Adrenal gland (tissue), 12 donors: ENCODE results near the gene U2AF1L4. TPM values are rescaled to one million over a fixed set of nuclear protein-coding genes. Genes with fewer than 3 reads are reported as not detected.
A peak's percentile ranks its signal among the peaks of the same experiment; 100 is the strongest.

Experiments
- DNase-seq, 7 donors: peaks; one replicate each; pipeline ENCODE4 v3.0.0-alpha.2; 2019 to 2020
- H3K27ac ChIP-seq, 5 donors: fragments of 200-600 bp; sonication (generic) in 4 of 5; 1 replicate in 3 of 5; 2 replicates in 2 of 5; pipeline versions ENCODE4 v1.5.1 to v1.8.0; 2016 to 2020; ENCODE audit warnings: mild to moderate bottlenecking in 1 of 5
- H3K27me3 ChIP-seq: fragments of 200-600 bp; 2 replicates; pipeline ENCODE4 v1.8.0; 2021
- H3K36me3 ChIP-seq, 2 donors: fragments of 200-600 bp; replicated peaks in 1 of 2; 1 replicate in 1 of 2; 2 replicates in 1 of 2; pipeline versions ENCODE4 v1.5.1 to v1.8.0; 2018 to 2022
- H3K4me1 ChIP-seq, 2 donors: fragments of 200-600 bp; replicated peaks in 1 of 2; 1 replicate in 1 of 2; 2 replicates in 1 of 2; pipeline versions ENCODE4 v1.5.1 to v1.8.0; 2018 to 2021
- H3K4me3 ChIP-seq, 4 donors: fragments of 200-600 bp; sonication (generic) in 3 of 4; one replicate each; pipeline ENCODE4 v1.5.1; 2016 to 2018
- H3K9me3 ChIP-seq, 3 donors: fragments of 200-600 bp; sonication (generic) in 1 of 3; replicated peaks in 1 of 3; 1 replicate in 2 of 3; 2 replicates in 1 of 3; pipeline versions ENCODE4 v1.5.1 to v1.8.0; 2016 to 2021
- POLR2A ChIP-seq, 2 donors: fragments of 450-650 bp; IDR thresholded peaks; one replicate each; pipeline ENCODE4 v1.6.1; 2017; ENCODE audit warnings: antibody characterized with exemption in 2 of 2, mild to moderate bottlenecking in 2 of 2, moderate library complexity in 1 of 2
- WGBS, 4 donors: extraction: QIAGEN DNeasy Blood & Tissue Kit in 2 of 4; methylation state at CpG; one replicate each; pipeline versions ENCODE4 v1.1.5 to v1.1.7; 2013 to 2017; 5-methylcytosine and 5-hydroxymethylcytosine counted together
- intact Hi-C, 2 donors: fragments of 100-400 bp; cut with DNase I; formaldehyde crosslinking; loops; one replicate each; pipeline versions ENCODE4 v1.14.1 to v1.15.0; 2022 to 2023
- polyA plus RNA-seq, 3 donors: library from polyadenylated mRNA; stranded (reverse); fragments of 200-250 nt in 2 of 3; fragments of 350-450 nt in 1 of 3; fragmentation: Illumina TruSeq in 1 of 3; extraction: RNeasy Lipid Tissue Mini Kit (QIAGEN cat#74804) in 1 of 3; gene quantifications; one replicate each; pipeline ENCODE4 v1.2.3, GENCODE V29; 2013 to 2014
- total RNA-seq, 9 donors: library from RNA; depleted of rRNA in 4 of 9; stranded (reverse); fragments of >200 nt in 4 of 9; fragments of 120-200 nt in 1 of 9; fragmentation: NEBNext Ultra II Directional in 1 of 9; extraction: Animal tissue kit (Norgen Biotek cat#: 25700) in 1 of 9; gene quantifications; one replicate each; pipeline versions ENCODE4 v1.1.0 to v1.2.4, GENCODE V29; 2013 to 2023
- TF ChIP-seq, protein P1 (sequence below), 6 experiments: fragments of 450-650 bp in 4 of 6; fragments of 200-600 bp in 2 of 6; sonication (generic) in 1 of 6; IDR thresholded peaks; 1 replicate in 5 of 6; 2 replicates in 1 of 6; pipeline versions ENCODE4 v1.5.1 to v1.8.0; 2016 to 2021; ENCODE audit warnings: antibody characterized with exemption in 6 of 6, mild to moderate bottlenecking in 2 of 6, moderate library complexity in 1 of 6
- donor health status: healthy with polysubstance abuse.
- donor health status: Bipolar disorder and iron deficiency.
- donor health status: DM: yes; HTN: yes; CAD: no.
- donor health status: DM: no; HTN: no; CAD: no.
- donor health status: DM: no; HTN: no; CAD: no.
- donor health status: DM: yes; HTN: yes; CAD: no.

U2AF1L4 gene
- total and polyA plus RNA-seq, 12 donors: 14.8 to 255 (median 32.8) TPM

DNA sequence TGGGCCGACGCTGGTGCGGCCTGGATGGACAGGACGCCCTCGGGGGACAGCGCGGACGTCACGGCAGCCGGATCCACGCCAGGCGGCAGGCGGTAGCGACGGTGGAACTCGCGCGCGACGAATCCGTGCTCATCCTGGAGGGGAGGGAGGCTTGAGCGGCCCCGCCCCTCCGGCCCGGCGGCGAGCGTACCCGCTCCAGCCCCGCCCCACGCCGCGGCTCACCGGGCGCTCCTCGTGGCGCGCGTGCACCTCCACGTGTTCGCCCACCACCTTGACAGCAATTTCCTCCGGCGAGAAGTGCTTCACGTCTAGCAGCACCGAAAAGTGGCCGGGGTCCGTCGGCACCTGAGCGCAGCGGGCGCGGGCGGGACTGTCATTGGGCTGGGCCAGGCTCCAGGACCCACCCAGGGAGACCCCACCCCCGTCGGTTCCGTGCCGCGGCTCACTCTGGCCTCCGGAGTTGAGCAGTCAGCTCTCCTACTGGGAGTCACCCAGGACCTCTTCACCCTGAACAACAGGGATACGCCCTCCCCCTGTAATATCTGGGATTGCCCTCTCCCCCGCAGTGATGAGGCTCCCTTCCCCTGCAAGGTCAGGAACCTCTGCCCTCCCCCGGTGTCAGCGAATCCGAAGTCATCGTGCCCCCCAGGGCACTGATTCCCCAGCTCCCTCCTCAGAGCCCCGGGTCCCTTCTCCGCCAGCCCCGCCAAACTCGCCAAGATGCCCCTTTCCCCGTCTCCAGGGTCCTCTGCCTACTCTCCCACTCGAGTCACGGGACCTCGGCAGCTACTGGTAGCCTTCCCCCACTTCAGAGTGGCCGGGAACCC lies 10.5 kb upstream of the U2AF1L4 start:
- H3K27me3 ChIP-seq: no peaks in the 10 kb centered on the region
- WGBS, 4 donors: 7 to 19% (median 14%) methylated on average over 17 to 74 of the region's 74 CpGs
- peaks cover 0 to 24% of the 10 kb centered on the region in 2 donors for H3K36me3 ChIP-seq
- intact Hi-C loops: no loop called here
- H3K27ac ChIP-seq: peak overlapping the region; percentile 91 to 97 (median 96)
- peaks cover 30 to 33% of the 10 kb centered on the region in 2 donors for H3K4me1 ChIP-seq
- DNase-seq: peak; percentile 89 to 94 (median 91)
- H3K4me3 ChIP-seq: peak overlapping the region in 2 of 4 donors; percentile 23 to 79
- TF ChIP-seq POLR2A (IDR thresholded peaks at IDR 0.05): peak in 1 of 2 donors; percentile 64
- TF ChIP-seq, protein P1, sequence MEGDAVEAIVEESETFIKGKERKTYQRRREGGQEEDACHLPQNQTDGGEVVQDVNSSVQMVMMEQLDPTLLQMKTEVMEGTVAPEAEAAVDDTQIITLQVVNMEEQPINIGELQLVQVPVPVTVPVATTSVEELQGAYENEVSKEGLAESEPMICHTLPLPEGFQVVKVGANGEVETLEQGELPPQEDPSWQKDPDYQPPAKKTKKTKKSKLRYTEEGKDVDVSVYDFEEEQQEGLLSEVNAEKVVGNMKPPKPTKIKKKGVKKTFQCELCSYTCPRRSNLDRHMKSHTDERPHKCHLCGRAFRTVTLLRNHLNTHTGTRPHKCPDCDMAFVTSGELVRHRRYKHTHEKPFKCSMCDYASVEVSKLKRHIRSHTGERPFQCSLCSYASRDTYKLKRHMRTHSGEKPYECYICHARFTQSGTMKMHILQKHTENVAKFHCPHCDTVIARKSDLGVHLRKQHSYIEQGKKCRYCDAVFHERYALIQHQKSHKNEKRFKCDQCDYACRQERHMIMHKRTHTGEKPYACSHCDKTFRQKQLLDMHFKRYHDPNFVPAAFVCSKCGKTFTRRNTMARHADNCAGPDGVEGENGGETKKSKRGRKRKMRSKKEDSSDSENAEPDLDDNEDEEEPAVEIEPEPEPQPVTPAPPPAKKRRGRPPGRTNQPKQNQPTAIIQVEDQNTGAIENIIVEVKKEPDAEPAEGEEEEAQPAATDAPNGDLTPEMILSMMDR (IDR thresholded peaks at IDR 0.05): no peak
- H3K9me3 ChIP-seq: no peaks in the 10 kb centered on the region

DNA sequence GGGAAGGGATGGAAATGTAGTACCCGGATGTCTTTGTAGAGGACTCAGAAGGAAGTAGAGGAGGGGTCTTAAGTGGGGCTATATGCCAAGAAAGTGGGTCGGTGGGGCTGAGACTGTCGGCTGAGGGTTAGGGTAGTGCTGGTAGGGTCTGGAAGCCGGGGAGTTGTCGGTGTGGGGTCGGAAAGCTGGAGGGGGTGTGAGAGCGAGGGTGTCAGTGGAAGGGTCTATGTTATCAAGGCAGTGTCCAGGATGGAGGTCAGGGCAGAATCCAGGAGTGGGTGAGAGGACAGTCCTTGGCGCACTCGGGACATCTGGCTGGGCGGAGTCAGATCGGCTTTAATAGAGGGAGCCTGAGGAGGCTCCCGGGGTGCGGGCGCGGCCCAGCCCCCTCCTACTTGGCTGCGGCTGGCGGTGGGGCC lies 9.9 kb upstream of the U2AF1L4 start:
- peaks cover 31 to 33% of the 10 kb centered on the region in 2 donors for H3K4me1 ChIP-seq
- intact Hi-C loops: no loop called here
- no peak for DNase-seq
- TF ChIP-seq POLR2A (IDR thresholded peaks at IDR 0.05): no peak
- TF ChIP-seq, protein P1 (IDR thresholded peaks at IDR 0.05): no peak
- peak overlapping the region in 1 of 4 donors; percentile 79 for H3K4me3 ChIP-seq
- H3K27me3 ChIP-seq: no peaks in the 10 kb centered on the region
- peak overlapping the region; percentile 65 to 97 (median 96) for H3K27ac ChIP-seq
- WGBS, 4 donors: 25 to 49% (median 27%) methylated on average over 11 to 17 of the region's 17 CpGs
- H3K36me3 ChIP-seq: peaks cover 0 to 24% of the 10 kb centered on the region in 2 donors
- no peaks in the 10 kb centered on the region for H3K9me3 ChIP-seq

DNA sequence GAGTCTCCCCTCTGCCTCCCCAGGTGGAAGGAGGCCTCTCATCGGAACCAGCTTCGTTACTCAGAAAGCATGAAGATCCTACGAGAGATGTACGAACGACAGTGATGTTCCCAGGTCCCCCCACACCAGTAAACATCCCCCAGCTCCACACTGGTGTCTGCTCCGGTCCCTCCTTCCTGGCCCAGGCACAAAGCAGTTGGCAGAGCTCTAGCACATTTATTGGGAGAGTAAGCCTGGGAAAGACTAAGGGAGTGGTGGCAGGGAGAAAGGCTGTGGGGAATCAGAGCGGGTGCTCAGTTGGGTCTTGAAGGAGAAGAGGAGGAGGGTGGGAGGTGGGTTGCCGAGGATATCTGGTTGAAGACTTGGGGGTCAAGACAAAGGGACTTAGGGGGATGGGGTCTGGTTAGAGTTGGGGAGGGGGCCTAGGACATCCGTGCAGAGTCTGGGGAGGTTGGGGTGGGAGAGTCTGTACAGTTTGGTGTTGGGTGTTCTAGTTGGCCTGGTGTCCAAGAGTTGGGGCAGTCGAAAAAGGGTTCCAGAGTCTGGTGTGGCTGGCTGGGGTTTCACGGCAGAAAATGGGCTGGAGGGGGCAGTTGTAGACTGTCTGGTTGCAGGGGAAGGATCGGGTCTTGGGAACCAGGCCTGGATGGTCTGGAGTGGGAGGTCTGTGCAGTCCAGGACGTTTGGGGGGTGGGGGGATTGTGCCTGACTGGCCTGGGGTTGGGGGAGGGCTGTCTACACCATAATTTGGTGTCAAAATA lies 9.3 kb upstream of the U2AF1L4 start:
- TF ChIP-seq, protein P1 (IDR thresholded peaks at IDR 0.05): no peak
- TF ChIP-seq POLR2A (IDR thresholded peaks at IDR 0.05): no peak
- 76 to 81% (median 80%) methylated on average over 11 to 13 of the region's 13 CpGs for WGBS, 4 donors
- Histone ChIP-seq H3K9me3 (no peaks in the 10 kb centered on the region), H3K27me3 (no peaks in the 10 kb centered on the region), H3K27ac (peak overlapping the region; percentile 65 to 97 (median 96)), H3K4me1 (peaks cover 33 to 37% of the 10 kb centered on the region in 2 donors), H3K36me3 (peaks cover 0 to 24% of the 10 kb centered on the region in 2 donors), H3K4me3 (peak overlapping the region in 1 of 4 donors; percentile 79)
- intact Hi-C loops: no loop called here
- peak in 2 of 7 donors; percentile 30 to 33 for DNase-seq
